K562 (cell line): Measurements from ENCODE around the gene ZSCAN21. TPM values are rescaled to one million over a fixed set of nuclear protein-coding genes. Genes with fewer than 3 reads are reported as not detected.

Experiments used
- ATAC-seq: fragments of 200-7000 bp; cut with Tn5 transposase; 3 replicates; pipeline ENCODE4 v1.9.1; 2020; ENCODE audit warnings: moderate library complexity
- BruUV-seq: library from RNA; stranded (reverse); fragments of 400-500 nt; replicated peaks from 2 replicates; lab custom pipeline; 2021; lab: Mats Ljungman, UMichigan
- CTCF ChIA-PET: fragments of 300-600 bp; formaldehyde crosslinking; extraction: SDS; loops from one replicate; lab custom pipeline; 2021; ENCODE audit warnings: low intra/inter-chr PET ratio; lab: Yijun Ruan, JAX
- POLR2A ChIA-PET: fragments of 300-600, 350-650 bp; sonication (Branson Sonifier 250); formaldehyde crosslinking; extraction: SDS; loops from one replicate; lab custom pipeline; 2021; ENCODE audit warnings: antibody characterized with exemption, inconsistent platforms; lab: Yijun Ruan, JAX
- DNase-seq, 4 experiments: peaks; one replicate each; pipeline versions ENCODE4 v3.0.0 to v3.0.0-alpha.2; 2011 to 2018; ENCODE audit warnings: low spot score in 3 of 4, mixed read lengths in 3 of 4; ENCODE audit errors: extremely low read depth in 1 of 4
- FAIRE-seq: peaks from 2 replicates; lab custom pipeline; 2011; peaks lifted over from hg19 to GRCh38; lab: Jason Lieb, UNC
- H2AFZ ChIP-seq: 2 replicates; pipeline ENCODE4 v1.6.0; 2011; ENCODE audit warnings: low read depth, low read length, control low read depth, inconsistent platforms
- H3K27ac ChIP-seq: fragments of 200-600 bp; 3 replicates; pipeline ENCODE4 v1.8.0; 2011; ENCODE audit warnings: low read depth, mild to moderate bottlenecking, control low read depth, inconsistent platforms, low read length, moderate library complexity, mixed read lengths; ENCODE audit errors: extremely low read depth
- H3K27me3 ChIP-seq, 2 experiments: fragments of 300-600 bp in 1 of 2; 2 replicates in 1 of 2; 3 replicates in 1 of 2; pipeline versions ENCODE4 v1.6.0 to v1.8.0; 2011; ENCODE audit warnings: inconsistent platforms in 2 of 2, low read length in 2 of 2, mild to moderate bottlenecking in 1 of 2, mixed read lengths in 1 of 2, moderate library complexity in 1 of 2; ENCODE audit not compliant: control insufficient read depth in 2 of 2, insufficient read depth in 2 of 2
- H3K36me3 ChIP-seq: fragments of 300-600 bp; 3 replicates; pipeline ENCODE4 v1.8.0; 2011; ENCODE audit warnings: mild to moderate bottlenecking, low read length, inconsistent platforms; ENCODE audit not compliant: control insufficient read depth, insufficient read depth
- H3K4me1 ChIP-seq, 2 experiments: fragments of 200-600 bp in 1 of 2; replicated peaks in 1 of 2; 2 replicates in 1 of 2; 3 replicates in 1 of 2; pipeline versions ENCODE4 v1.5.1 to v1.8.0; 2011; ENCODE audit warnings: inconsistent platforms in 2 of 2, low read length in 2 of 2, mild to moderate bottlenecking in 1 of 2, mixed read lengths in 1 of 2, moderate library complexity in 1 of 2; ENCODE audit not compliant: control insufficient read depth in 2 of 2, insufficient read depth in 2 of 2
- H3K4me2 ChIP-seq: 2 replicates; pipeline ENCODE4 v1.6.1; 2011; ENCODE audit warnings: low read length, control low read depth, inconsistent platforms, mixed read lengths; ENCODE audit not compliant: insufficient read depth
- H3K4me3 ChIP-seq: fragments of 200-600 bp; sonication (generic), shearing (Covaris generic); 2 replicates; pipeline ENCODE4 v1.5.1; 2016; ENCODE audit warnings: control low read depth, inconsistent platforms
- H3K79me2 ChIP-seq: fragments of 200-600 bp; 3 replicates; pipeline ENCODE4 v1.8.0; 2011; ENCODE audit warnings: low read length, inconsistent platforms; ENCODE audit not compliant: control insufficient read depth, insufficient read depth
- H3K9ac ChIP-seq, 2 experiments: 2 replicates each; pipeline versions ENCODE4 v1.6.0 to v1.6.1; 2011; ENCODE audit warnings: low read depth in 2 of 2, low read length in 2 of 2, control low read depth in 1 of 2, inconsistent platforms in 1 of 2, mild to moderate bottlenecking in 1 of 2, mixed read lengths in 1 of 2; ENCODE audit not compliant: insufficient read depth in 1 of 2
- H3K9me1 ChIP-seq: one replicate; pipeline ENCODE4 v1.6.0; 2011; ENCODE audit warnings: inconsistent platforms, mild to moderate bottlenecking, low read length, moderate library complexity; ENCODE audit not compliant: control insufficient read depth, insufficient read depth
- H3K9me3 ChIP-seq: replicated peaks from 2 replicates; pipeline ENCODE4 v1.5.1; 2011; ENCODE audit warnings: low read depth, low read length, inconsistent platforms; ENCODE audit not compliant: control insufficient read depth, insufficient read depth
- H4K20me1 ChIP-seq: replicated peaks from 2 replicates; pipeline ENCODE4 v1.6.1; 2011; ENCODE audit warnings: low read length, inconsistent platforms, mixed read lengths; ENCODE audit not compliant: control insufficient read depth, insufficient read depth
- RBM14 ChIP-seq: fragments of 200-400 bp; formaldehyde crosslinking; IDR thresholded peaks from 2 replicates; pipeline ENCODE4 v1.6.1; 2018; ENCODE audit warnings: low read depth, mild to moderate bottlenecking, low read length, moderate library complexity, borderline replicate concordance; ENCODE audit not compliant: insufficient read depth
- WGBS: fragments of 100-300 bp; shearing (Covaris generic); methylation state at CpG from one replicate; pipeline ENCODE4 v1.1.6; 2016; ENCODE audit warnings: low coverage, mixed read lengths; ENCODE audit not compliant: insufficient coverage; ENCODE audit errors: missing lambda C conversion rate; 5-methylcytosine and 5-hydroxymethylcytosine counted together
- in situ Hi-C: fragments of 300-500 bp; cut with MboI; formaldehyde crosslinking; loops from 4 replicates; pipeline ENCODE4 v1.15.0; 2018; ENCODE audit warnings: inconsistent platforms, mixed read lengths
- intact Hi-C: fragments of 100-400 bp; cut with micrococcal nuclease; formaldehyde crosslinking; loops from 2 replicates; pipeline ENCODE4 v1.14.2; 2022
- polyA plus RNA-seq, 8 experiments: library from polyadenylated mRNA; depleted of rRNA in 4 of 8; stranded (reverse) in 5 of 8; unstranded in 3 of 8; fragments of >200 nt; fragmentation: Nextera tagmentation in 2 of 8; fragmentation: Illumina TruSeq in 1 of 8; extraction: Ambion mirVana in 2 of 8; extraction: Trizol in 1 of 8; gene quantifications; 2 replicates each; pipeline versions ENCODE4 v1.2.1 to v1.2.3, GENCODE V29; 2011 to 2014; ENCODE audit warnings: inconsistent platforms in 1 of 8, missing spikeins in 1 of 8
- total RNA-seq, 7 experiments: library from RNA; depleted of rRNA in 6 of 7; stranded (reverse); fragments of >200 nt in 6 of 7; fragmentation: Illumina TruSeq in 2 of 7; extraction: Trizol in 2 of 7; gene quantifications; 2 replicates each; pipeline versions ENCODE4 v1.2.1 to v1.2.3, GENCODE V29; 2011 to 2021; ENCODE audit warnings: low replicate concordance in 1 of 7
- TF ChIP-seq, protein P1 (sequence below): sonication (generic); formaldehyde crosslinking; IDR thresholded peaks from 2 replicates; pipeline ENCODE4 v1.8.1; 2023; ENCODE audit warnings: mild to moderate bottlenecking, missing genetic modification reagents

Gene ZSCAN21
- total and polyA plus RNA-seq, 9 of the 15 experiments (the other 6 are each of a cell fraction or from before 2014, with no cell fraction given): 5.9 to 15.5 (median 13.2) TPM

DNA sequence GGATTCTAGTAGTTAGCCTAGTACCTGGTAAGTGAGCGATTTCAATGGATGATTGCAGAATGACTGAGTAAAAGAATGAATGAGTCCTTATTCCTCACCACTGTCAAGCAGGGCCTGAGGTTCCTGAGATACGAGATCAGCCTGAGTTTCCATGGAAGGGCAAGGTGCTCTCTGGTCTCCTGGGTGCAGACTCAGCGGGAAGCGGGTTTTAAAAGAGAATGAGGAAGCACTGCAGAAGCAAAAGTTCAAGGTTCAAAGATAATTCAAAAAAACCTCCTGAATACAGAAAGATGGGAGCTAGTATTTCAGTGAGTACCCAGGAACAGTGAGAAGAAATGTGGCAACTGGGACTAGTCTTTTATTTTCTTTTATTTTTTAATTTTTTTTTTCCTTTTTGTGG lies 27.6 kb downstream of the ZSCAN21 start:
- no peak for DNase-seq
- ATAC-seq: no peak
- peaks cover 79% of the 10 kb centered on the region for H3K36me3 ChIP-seq
- TF ChIP-seq, protein P1, sequence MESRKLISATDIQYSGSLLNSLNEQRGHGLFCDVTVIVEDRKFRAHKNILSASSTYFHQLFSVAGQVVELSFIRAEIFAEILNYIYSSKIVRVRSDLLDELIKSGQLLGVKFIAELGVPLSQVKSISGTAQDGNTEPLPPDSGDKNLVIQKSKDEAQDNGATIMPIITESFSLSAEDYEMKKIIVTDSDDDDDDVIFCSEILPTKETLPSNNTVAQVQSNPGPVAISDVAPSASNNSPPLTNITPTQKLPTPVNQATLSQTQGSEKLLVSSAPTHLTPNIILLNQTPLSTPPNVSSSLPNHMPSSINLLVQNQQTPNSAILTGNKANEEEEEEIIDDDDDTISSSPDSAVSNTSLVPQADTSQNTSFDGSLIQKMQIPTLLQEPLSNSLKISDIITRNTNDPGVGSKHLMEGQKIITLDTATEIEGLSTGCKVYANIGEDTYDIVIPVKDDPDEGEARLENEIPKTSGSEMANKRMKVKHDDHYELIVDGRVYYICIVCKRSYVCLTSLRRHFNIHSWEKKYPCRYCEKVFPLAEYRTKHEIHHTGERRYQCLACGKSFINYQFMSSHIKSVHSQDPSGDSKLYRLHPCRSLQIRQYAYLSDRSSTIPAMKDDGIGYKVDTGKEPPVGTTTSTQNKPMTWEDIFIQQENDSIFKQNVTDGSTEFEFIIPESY (CRISPR knock-in tag): 0 out of 2 replicates have a peak, but pooled peaks have one; percentile 22
- no peak for TF ChIP-seq RBM14
- in situ Hi-C loops: no loop called here
- no peak overlapping the region for H3K27ac ChIP-seq
- H3K4me3 ChIP-seq: no peak overlapping the region
- ChIA-PET CTCF (no interaction called here), POLR2A (interaction anchor here (1.3 kb wide), 1 partner anchor 10 kb away, joined by 3 read pairs; no protein-coding TSS in a partner anchor)
- H3K9ac ChIP-seq: no peak overlapping the region
- H4K20me1 ChIP-seq: no peaks in the 10 kb centered on the region
- H3K4me2 ChIP-seq: no peak overlapping the region
- peaks cover 2 to 16% of the 10 kb centered on the region in 2 experiments; a peak in 3 of 5 replicates for H3K4me1 ChIP-seq
- peaks cover 32% of the 10 kb centered on the region for H3K9me3 ChIP-seq
- FAIRE-seq: no peak
- intact Hi-C loops: no loop called here
- no peak overlapping the region for H2AFZ ChIP-seq
- peaks cover 4% of the 10 kb centered on the region for H3K9me1 ChIP-seq
- 100% methylated on average over 4 of the region's 4 CpGs for WGBS
- H3K79me2 ChIP-seq: peaks cover 50% of the 10 kb centered on the region
- BruUV-seq: no TSS peak
- H3K27me3 ChIP-seq: no peaks in the 10 kb centered on the region
